ENCODE data around the gene OR51Q1.

OR51Q1 gene

GRCh38 chr11:5449023-5449422 is 27.1 kb downstream of the OR51Q1 start, which contains the start of gene OR51I2:
Gene OR51I2 (plus strand): TSS chr11:5449323. CDS start chr11:5453489, 4,166 bp downstream.
- DNase-seq (ENCODE audit: low spot score): no peak
- TF ChIP-seq, protein P1, sequence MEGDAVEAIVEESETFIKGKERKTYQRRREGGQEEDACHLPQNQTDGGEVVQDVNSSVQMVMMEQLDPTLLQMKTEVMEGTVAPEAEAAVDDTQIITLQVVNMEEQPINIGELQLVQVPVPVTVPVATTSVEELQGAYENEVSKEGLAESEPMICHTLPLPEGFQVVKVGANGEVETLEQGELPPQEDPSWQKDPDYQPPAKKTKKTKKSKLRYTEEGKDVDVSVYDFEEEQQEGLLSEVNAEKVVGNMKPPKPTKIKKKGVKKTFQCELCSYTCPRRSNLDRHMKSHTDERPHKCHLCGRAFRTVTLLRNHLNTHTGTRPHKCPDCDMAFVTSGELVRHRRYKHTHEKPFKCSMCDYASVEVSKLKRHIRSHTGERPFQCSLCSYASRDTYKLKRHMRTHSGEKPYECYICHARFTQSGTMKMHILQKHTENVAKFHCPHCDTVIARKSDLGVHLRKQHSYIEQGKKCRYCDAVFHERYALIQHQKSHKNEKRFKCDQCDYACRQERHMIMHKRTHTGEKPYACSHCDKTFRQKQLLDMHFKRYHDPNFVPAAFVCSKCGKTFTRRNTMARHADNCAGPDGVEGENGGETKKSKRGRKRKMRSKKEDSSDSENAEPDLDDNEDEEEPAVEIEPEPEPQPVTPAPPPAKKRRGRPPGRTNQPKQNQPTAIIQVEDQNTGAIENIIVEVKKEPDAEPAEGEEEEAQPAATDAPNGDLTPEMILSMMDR (IDR thresholded peaks at IDR 0.05; ENCODE audit: extremely low read depth, insufficient read depth, missing control alignments): no peak
- in situ Hi-C loops (cut with MboI; ENCODE audit: low pct_unique_long_range_greater_than_20kb, low sequenced_read_pairs, unreplicated experiment): no loop called here

- TF ChIP-seq, protein P1 (IDR thresholded peaks at IDR 0.05; ENCODE audit: extremely low read depth, insufficient read depth, missing control alignments): no peak
- DNase-seq (ENCODE audit: low spot score): no peak
- in situ Hi-C loops (cut with MboI; ENCODE audit: low pct_unique_long_range_greater_than_20kb, low sequenced_read_pairs, unreplicated experiment): no loop called here
These were observed 27.5 kb downstream of the OR51Q1 start for GRCh38 chr11:5449432-5449831.

GRCh38 chr11:5460983-5461621 is 39.2 kb downstream of the OR51Q1 start:
- TF ChIP-seq, protein P1 (IDR thresholded peaks at IDR 0.05; ENCODE audit: extremely low read depth, insufficient read depth, missing control alignments): no peak
- in situ Hi-C loops (cut with MboI; ENCODE audit: low pct_unique_long_range_greater_than_20kb, low sequenced_read_pairs, unreplicated experiment): no loop called here
- DNase-seq (ENCODE audit: low spot score): no peak

DNA sequence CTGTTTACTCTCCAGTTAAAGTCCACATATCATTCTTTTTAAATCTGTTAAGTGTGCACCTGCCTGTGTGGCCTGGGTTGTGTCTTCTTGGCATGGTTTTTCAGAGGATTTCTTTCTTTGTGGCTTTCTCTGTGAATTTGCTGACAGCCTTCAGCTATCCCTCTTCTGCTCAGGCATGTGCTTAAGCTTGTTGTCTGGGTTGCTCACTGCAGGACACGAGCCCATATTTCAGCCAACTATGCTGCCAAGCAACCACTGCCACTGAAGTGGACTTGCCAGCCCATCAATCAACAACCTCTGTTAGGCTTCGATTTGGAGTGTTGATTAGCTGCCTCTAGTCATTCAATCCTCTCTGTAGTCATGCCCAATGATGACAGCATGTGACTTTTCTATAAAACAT is 45.6 kb downstream of the OR51Q1 start:
- in situ Hi-C loops (cut with MboI; ENCODE audit: low pct_unique_long_range_greater_than_20kb, low sequenced_read_pairs, unreplicated experiment): no loop called here
- no peak for DNase-seq (ENCODE audit: low spot score)
- TF ChIP-seq, protein P1 (IDR thresholded peaks at IDR 0.05; ENCODE audit: extremely low read depth, insufficient read depth, missing control alignments): no peak
